Bronchial epithelial cell (primary cell): Measurements from ENCODE around the gene ZBTB16. TPM values are rescaled to one million over a fixed set of nuclear protein-coding genes. Genes with fewer than 3 reads are reported as not detected.

Experiments
- DNase-seq: peaks from one replicate; pipeline ENCODE4 v3.0.0-alpha.2; 2010; ENCODE audit warnings: low read depth
- FAIRE-seq: peaks from 2 replicates; lab custom pipeline; 2011; peaks lifted over from hg19 to GRCh38; lab: Jason Lieb, UNC
- H3K27me3 ChIP-seq: 2 replicates; pipeline ENCODE4 v1.5.1; 2011; ENCODE audit warnings: low read length; ENCODE audit not compliant: control insufficient read depth, insufficient read depth
- H3K36me3 ChIP-seq: 2 replicates; pipeline ENCODE4 v1.5.1; 2011; ENCODE audit warnings: low read length; ENCODE audit not compliant: control insufficient read depth, insufficient read depth
- H3K4me3 ChIP-seq: 2 replicates; pipeline ENCODE4 v1.5.1; 2011; ENCODE audit warnings: mild to moderate bottlenecking, low read depth, low read length, control low read depth
- CTCF ChIP-seq: IDR thresholded peaks from 2 replicates; pipeline ENCODE4 v1.5.1; 2011; ENCODE audit warnings: mild to moderate bottlenecking, moderate library complexity, low read length, control low read depth, inconsistent platforms; ENCODE audit not compliant: insufficient read depth, severe bottlenecking
- total RNA-seq: library from RNA; depleted of rRNA; stranded (reverse); fragments of >200 nt; gene quantifications from 2 replicates; pipeline ENCODE4 v1.2.1, GENCODE V29; 2014

ZBTB16 gene
- total RNA-seq, 1 donor from 2014 or later, result 3.2 TPM

GRCh38 chr11:114128399-114128798 lies 68.9 kb downstream of the ZBTB16 start:
- H3K27me3 ChIP-seq, result no peaks in the 10 kb centered on the region
- no peaks in the 10 kb centered on the region for H3K36me3 ChIP-seq
- DNase-seq (no peak), FAIRE-seq (no peak)
- no peak for TF ChIP-seq CTCF
- no peak overlapping the region for H3K4me3 ChIP-seq

GRCh38 chr11:114129142-114129541 lies 69.6 kb downstream of the ZBTB16 start:
- no peaks in the 10 kb centered on the region for H3K27me3 ChIP-seq
- no peak for FAIRE-seq

GRCh38 chr11:114129699-114130098 lies 70.2 kb downstream of the ZBTB16 start:
- Histone ChIP-seq H3K27me3 (no peaks in the 10 kb centered on the region), H3K36me3 (no peaks in the 10 kb centered on the region), H3K4me3 (no peak overlapping the region)
- DNase-seq (no peak), FAIRE-seq (no peak)
- TF ChIP-seq CTCF, result no peak

More at GRCh38 chr11:114129142-114129541, 69.6 kb downstream of the ZBTB16 start:
- H3K4me3 ChIP-seq, result no peak overlapping the region
- no peak for DNase-seq
- H3K36me3 ChIP-seq, result no peaks in the 10 kb centered on the region
- no peak for TF ChIP-seq CTCF

- no peaks in the 10 kb centered on the region for H3K36me3 ChIP-seq
- no peak overlapping the region for H3K4me3 ChIP-seq
- DNase-seq (peak; percentile 4), FAIRE-seq (peak; percentile 55)
- TF ChIP-seq CTCF, result no peak
- no peaks in the 10 kb centered on the region for H3K27me3 ChIP-seq
These were observed 70.6 kb downstream of the ZBTB16 start for GRCh38 chr11:114130115-114130576.

GRCh38 chr11:114130629-114131277 lies 71.2 kb downstream of the ZBTB16 start:
- FAIRE-seq (no peak), DNase-seq (no peak)
- no peak for TF ChIP-seq CTCF
- H3K4me3 ChIP-seq, result no peak overlapping the region
- no peaks in the 10 kb centered on the region for H3K36me3 ChIP-seq
- no peaks in the 10 kb centered on the region for H3K27me3 ChIP-seq

GRCh38 chr11:114131461-114131864 lies 72.0 kb downstream of the ZBTB16 start:
- Histone ChIP-seq H3K36me3 (no peaks in the 10 kb centered on the region), H3K27me3 (no peaks in the 10 kb centered on the region), H3K4me3 (no peak overlapping the region)
- FAIRE-seq (no peak), DNase-seq (no peak)
- no peak for TF ChIP-seq CTCF
